Panc1 (cell line): ENCODE data around the gene APBB2.

Experiments used
- POLR2AphosphoS5 ChIP-seq: IDR thresholded peaks from 2 replicates; pipeline ENCODE4 v1.6.1; 2012; ENCODE audit warnings: mild to moderate bottlenecking, low read depth, low read length, moderate library complexity
- SIN3A ChIP-seq: IDR thresholded peaks from 2 replicates; pipeline ENCODE4 v1.6.1; 2012; ENCODE audit warnings: low read depth, mild to moderate bottlenecking, low read length, moderate library complexity, borderline replicate concordance; ENCODE audit not compliant: insufficient read depth
- TF ChIP-seq, protein P1 (sequence below): fragments of 450-650 bp; IDR thresholded peaks from 2 replicates; pipeline ENCODE4 v1.5.1; 2017; ENCODE audit warnings: mild to moderate bottlenecking

DNA sequence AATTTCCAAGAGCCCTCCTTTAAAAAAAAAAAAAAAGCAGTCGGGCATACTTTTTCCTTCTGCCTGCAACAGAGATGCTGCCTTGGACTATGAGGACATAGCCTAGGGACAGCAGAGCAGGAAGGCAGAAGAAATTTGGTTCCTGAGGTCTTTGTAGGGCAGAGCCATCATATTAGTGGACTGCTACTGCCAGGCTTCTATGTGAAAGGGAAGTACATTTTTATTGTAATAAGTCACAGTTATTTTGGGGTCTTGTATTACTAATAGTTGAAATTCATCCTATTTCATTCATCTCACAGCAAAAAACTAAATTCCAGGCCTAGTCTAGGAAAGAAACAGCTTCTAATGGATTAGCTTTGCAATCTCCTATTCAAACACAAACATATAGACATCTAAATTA, 253.4 kb downstream of the APBB2 start:
- TF ChIP-seq SIN3A (no peak), POLR2AphosphoS5 (no peak)
- TF ChIP-seq, protein P1, sequence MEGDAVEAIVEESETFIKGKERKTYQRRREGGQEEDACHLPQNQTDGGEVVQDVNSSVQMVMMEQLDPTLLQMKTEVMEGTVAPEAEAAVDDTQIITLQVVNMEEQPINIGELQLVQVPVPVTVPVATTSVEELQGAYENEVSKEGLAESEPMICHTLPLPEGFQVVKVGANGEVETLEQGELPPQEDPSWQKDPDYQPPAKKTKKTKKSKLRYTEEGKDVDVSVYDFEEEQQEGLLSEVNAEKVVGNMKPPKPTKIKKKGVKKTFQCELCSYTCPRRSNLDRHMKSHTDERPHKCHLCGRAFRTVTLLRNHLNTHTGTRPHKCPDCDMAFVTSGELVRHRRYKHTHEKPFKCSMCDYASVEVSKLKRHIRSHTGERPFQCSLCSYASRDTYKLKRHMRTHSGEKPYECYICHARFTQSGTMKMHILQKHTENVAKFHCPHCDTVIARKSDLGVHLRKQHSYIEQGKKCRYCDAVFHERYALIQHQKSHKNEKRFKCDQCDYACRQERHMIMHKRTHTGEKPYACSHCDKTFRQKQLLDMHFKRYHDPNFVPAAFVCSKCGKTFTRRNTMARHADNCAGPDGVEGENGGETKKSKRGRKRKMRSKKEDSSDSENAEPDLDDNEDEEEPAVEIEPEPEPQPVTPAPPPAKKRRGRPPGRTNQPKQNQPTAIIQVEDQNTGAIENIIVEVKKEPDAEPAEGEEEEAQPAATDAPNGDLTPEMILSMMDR = no peak
